IMR-90 (cell line): ENCODE results near the gene SOBP. TPM values are rescaled to one million over a fixed set of nuclear protein-coding genes. Genes with fewer than 3 reads are reported as not detected.

ENCODE experiments used
- ATAC-seq: fragments of 200-7000 bp; cut with Tn5 transposase; 2 replicates; pipeline ENCODE4 v1.9.1; 2020; ENCODE audit warnings: low read depth, mild to moderate bottlenecking, moderate library complexity
- BruUV-seq: library from RNA; stranded (reverse); fragments of 400-500 nt; replicated peaks from 2 replicates; lab custom pipeline; 2021; lab: Mats Ljungman, UMichigan
- CTCF ChIA-PET: fragments of 300-600 bp; formaldehyde crosslinking; extraction: SDS; loops from one replicate; lab custom pipeline; 2021; ENCODE audit warnings: antibody characterized with exemption; lab: Yijun Ruan, JAX
- POLR2A ChIA-PET: fragments of 300-600 bp; sonication (Branson Sonifier 250); formaldehyde crosslinking; loops from one replicate; lab custom pipeline; 2022; ENCODE audit warnings: antibody characterized with exemption; ENCODE audit not compliant: unreplicated experiment; lab: Charles Lee
- DNase-seq: peaks from one replicate; pipeline ENCODE4 v3.0.0; 2013
- H2AFZ ChIP-seq: replicated peaks from 2 replicates; pipeline ENCODE3; 2013; ENCODE audit warnings: low read length, mild to moderate bottlenecking; ENCODE audit not compliant: poor library complexity
- H2AK5ac ChIP-seq: 2 replicates; pipeline ENCODE4 v1.6.1; 2013; ENCODE audit warnings: low read depth, low read length, inconsistent platforms
- H2AK9ac ChIP-seq: replicated peaks from 2 replicates; pipeline ENCODE3; 2013; ENCODE audit warnings: mild to moderate bottlenecking, low read depth, low read length, moderate library complexity; ENCODE audit not compliant: poor library complexity
- H2BK120ac ChIP-seq: 2 replicates; pipeline ENCODE4 v1.6.1; 2013; ENCODE audit warnings: low read depth, low read length, inconsistent platforms
- H2BK15ac ChIP-seq: 3 replicates; pipeline ENCODE4 v1.6.1; 2013; ENCODE audit warnings: low read depth, low read length, inconsistent platforms
- H2BK20ac ChIP-seq: 2 replicates; pipeline ENCODE4 v1.6.1; 2013; ENCODE audit warnings: low read depth, mild to moderate bottlenecking, inconsistent platforms, low read length, moderate library complexity
- H2BK5ac ChIP-seq: 2 replicates; pipeline ENCODE4 v1.6.1; 2013; ENCODE audit warnings: mild to moderate bottlenecking, low read depth, low read length, inconsistent platforms; ENCODE audit not compliant: poor library complexity, severe bottlenecking
- H3K14ac ChIP-seq: replicated peaks from 2 replicates; pipeline ENCODE4 v1.6.1; 2013; ENCODE audit warnings: low read depth, low read length, inconsistent platforms
- H3K18ac ChIP-seq: 2 replicates; pipeline ENCODE4 v1.6.1; 2013; ENCODE audit warnings: low read depth, low read length, control low read depth
- H3K23ac ChIP-seq: 2 replicates; pipeline ENCODE4 v1.6.1; 2013; ENCODE audit warnings: low read depth, low read length, inconsistent platforms
- H3K27ac ChIP-seq: 2 replicates; pipeline ENCODE4 v1.5.1; 2013; ENCODE audit warnings: mild to moderate bottlenecking, control low read depth, low read length; ENCODE audit not compliant: insufficient read depth
- H3K27me3 ChIP-seq: 2 replicates; pipeline ENCODE4 v1.6.1; 2013; ENCODE audit warnings: low read length; ENCODE audit not compliant: control insufficient read depth, insufficient read depth
- H3K36me3 ChIP-seq: 2 replicates; pipeline ENCODE4 v1.6.1; 2013; ENCODE audit warnings: low read length, mixed read lengths; ENCODE audit not compliant: control insufficient read depth, insufficient read depth
- H3K4ac ChIP-seq: 2 replicates; pipeline ENCODE4 v1.6.1; 2013; ENCODE audit warnings: low read depth, low read length, inconsistent platforms
- H3K4me1 ChIP-seq: 2 replicates; pipeline ENCODE4 v1.6.1; 2013; ENCODE audit warnings: low read length, mixed read lengths; ENCODE audit not compliant: control insufficient read depth, insufficient read depth
- H3K4me2 ChIP-seq: 2 replicates; pipeline ENCODE4 v1.6.1; 2013; ENCODE audit warnings: low read depth, mild to moderate bottlenecking, control low read depth, low read length, moderate library complexity
- H3K4me3 ChIP-seq: 2 replicates; pipeline ENCODE4 v1.5.1; 2013; ENCODE audit warnings: low read depth, mild to moderate bottlenecking, control low read depth, low read length, moderate library complexity; ENCODE audit not compliant: insufficient read depth
- H3K56ac ChIP-seq: 2 replicates; pipeline ENCODE4 v1.6.1; 2013; ENCODE audit warnings: low read length, inconsistent platforms; ENCODE audit not compliant: insufficient read depth; ENCODE audit errors: extremely low read depth
- H3K79me1 ChIP-seq, 2 experiments: 2 replicates each; pipeline ENCODE4 v1.6.1; 2013; ENCODE audit warnings: low read length in 2 of 2, inconsistent platforms in 1 of 2, low read depth in 1 of 2
- H3K9ac ChIP-seq: 2 replicates; pipeline ENCODE4 v1.6.1; 2013; ENCODE audit warnings: low read depth, low read length, control low read depth
- H3K9me1 ChIP-seq: 2 replicates; pipeline ENCODE4 v1.6.1; 2013; ENCODE audit warnings: low read length, inconsistent platforms; ENCODE audit not compliant: insufficient read depth
- H3K9me3 ChIP-seq: 2 replicates; pipeline ENCODE4 v1.6.1; 2013; ENCODE audit warnings: low read length; ENCODE audit not compliant: control insufficient read depth, insufficient read depth
- H4K20me1 ChIP-seq: 2 replicates; pipeline ENCODE4 v1.6.1; 2013; ENCODE audit warnings: low read length, inconsistent platforms; ENCODE audit not compliant: insufficient read depth
- H4K5ac ChIP-seq: 2 replicates; pipeline ENCODE4 v1.6.1; 2013; ENCODE audit warnings: mild to moderate bottlenecking, low read depth, low read length, control low read depth
- H4K8ac ChIP-seq, 2 experiments: 2 replicates each; pipeline ENCODE4 v1.6.1; 2013; ENCODE audit warnings: low read depth in 2 of 2, low read length in 2 of 2, control low read depth in 1 of 2, inconsistent platforms in 1 of 2
- H4K91ac ChIP-seq: 2 replicates; pipeline ENCODE4 v1.6.1; 2013; ENCODE audit warnings: low read depth, low read length, inconsistent platforms; ENCODE audit not compliant: insufficient read depth
- BHLHE40 ChIP-seq: fragments of 150-350 bp; IDR thresholded peaks from 2 replicates; pipeline ENCODE4 v1.6.1; 2016; ENCODE audit warnings: mild to moderate bottlenecking, low read depth, low read length
- CEBPB ChIP-seq: IDR thresholded peaks from 2 replicates; pipeline ENCODE4 v1.6.1; 2012; ENCODE audit warnings: low read depth, low read length, improper control_type of control experiment
- CHD1 ChIP-seq: IDR thresholded peaks from 2 replicates; pipeline ENCODE4 v1.6.1; 2012; ENCODE audit warnings: low read depth, low read length, improper control_type of control experiment
- FOS ChIP-seq: fragments of 150-350 bp; IDR thresholded peaks from 2 replicates; pipeline ENCODE4 v1.6.1; 2016; ENCODE audit warnings: low read depth, low read length
- MAFK ChIP-seq: IDR thresholded peaks from 2 replicates; pipeline ENCODE4 v1.6.1; 2012; ENCODE audit warnings: low read depth, low read length, improper control_type of control experiment
- MAZ ChIP-seq: IDR thresholded peaks from 2 replicates; pipeline ENCODE4 v1.6.1; 2012; ENCODE audit warnings: low read depth, mild to moderate bottlenecking, low read length, improper control_type of control experiment, moderate library complexity, borderline replicate concordance
- MXI1 ChIP-seq: IDR thresholded peaks from 2 replicates; pipeline ENCODE4 v1.6.1; 2012; ENCODE audit warnings: low read depth, mild to moderate bottlenecking, low read length, moderate library complexity, borderline replicate concordance
- NFE2L2 ChIP-seq: fragments of 150-350 bp; IDR thresholded peaks from 2 replicates; pipeline ENCODE4 v1.6.1; 2016; ENCODE audit warnings: low read depth, mild to moderate bottlenecking, low read length
- POLR2A ChIP-seq: IDR thresholded peaks from 2 replicates; pipeline ENCODE4 v1.6.1; 2012; ENCODE audit warnings: mild to moderate bottlenecking, low read depth, low read length
- RAD21 ChIP-seq: IDR thresholded peaks from 2 replicates; pipeline ENCODE4 v1.6.1; 2012; ENCODE audit warnings: low read length, improper control_type of control experiment
- RCOR1 ChIP-seq: IDR thresholded peaks from 2 replicates; pipeline ENCODE4 v1.6.1; 2012; ENCODE audit warnings: mild to moderate bottlenecking, low read length, improper control_type of control experiment; ENCODE audit not compliant: insufficient replicate concordance
- RFX5 ChIP-seq: IDR thresholded peaks from 2 replicates; pipeline ENCODE4 v1.8.0; 2012; ENCODE audit warnings: low read depth, mild to moderate bottlenecking, low read length, moderate library complexity
- SMC3 ChIP-seq: fragments of 150-350 bp; IDR thresholded peaks from 2 replicates; pipeline ENCODE4 v1.6.1; 2016; ENCODE audit warnings: low read depth, mild to moderate bottlenecking, antibody characterized with exemption, low read length, moderate library complexity
- WGBS, 2 experiments: methylation state at CpG; one replicate each; pipeline versions ENCODE4 v1.1.5 to v1.1.7; 2013; ENCODE audit warnings: missing lambda C conversion rate in 2 of 2; ENCODE audit not compliant: insufficient read length in 1 of 2; ENCODE audit errors: extremely low coverage in 2 of 2; 5-methylcytosine and 5-hydroxymethylcytosine counted together
- dilution Hi-C: fragments of 300-500 bp; cut with HindIII; formaldehyde crosslinking; loops from one replicate; pipeline ENCODE4 v1.14.3; 2018; ENCODE audit warnings: low sequenced_read_pairs; ENCODE audit not compliant: unreplicated experiment
- in situ Hi-C: fragments of 300-500 bp; cut with MboI; formaldehyde crosslinking; loops from 3 replicates; pipeline ENCODE4 v1.14.3; 2019; ENCODE audit warnings: low sequenced_read_pairs, inconsistent platforms, mixed read lengths
- intact Hi-C: fragments of 100-400 bp; cut with micrococcal nuclease; formaldehyde crosslinking; loops from 2 replicates; pipeline ENCODE4 v1.10.0; 2022
- polyA plus RNA-seq, 3 experiments: library from polyadenylated mRNA; depleted of rRNA; stranded (reverse); fragments of >200 nt; gene quantifications; 2 replicates each; pipeline ENCODE4 v1.2.3, GENCODE V29; 2012; ENCODE audit warnings: low replicate concordance in 1 of 3
- total RNA-seq: library from RNA; depleted of rRNA; stranded (reverse); fragments of >200 nt; gene quantifications from 2 replicates; pipeline ENCODE4 v1.2.3, GENCODE V29; 2012
- TF ChIP-seq, protein P1 (sequence below): conservative IDR thresholded peaks from 2 replicates; pipeline ENCODE4 v1.5.1; 2012; ENCODE audit warnings: mild to moderate bottlenecking, low read depth, low read length, improper control_type of control experiment
- TF ChIP-seq, protein P2 (sequence below): fragments of 150-350 bp; IDR thresholded peaks from 2 replicates; pipeline ENCODE4 v1.6.1; 2016; ENCODE audit warnings: low read depth, mild to moderate bottlenecking, low read length, moderate library complexity, borderline replicate concordance
- TF ChIP-seq, protein P3 (sequence below): fragments of 150-350 bp; IDR thresholded peaks from 2 replicates; pipeline ENCODE4 v1.6.1; 2017; ENCODE audit warnings: mild to moderate bottlenecking, antibody characterized with exemption, low read length, low read depth

The SOBP gene
- total and polyA plus RNA-seq, 2 of the 4 experiments (the other 2 are of a cell fraction): 0.60 to 0.72 TPM

DNA sequence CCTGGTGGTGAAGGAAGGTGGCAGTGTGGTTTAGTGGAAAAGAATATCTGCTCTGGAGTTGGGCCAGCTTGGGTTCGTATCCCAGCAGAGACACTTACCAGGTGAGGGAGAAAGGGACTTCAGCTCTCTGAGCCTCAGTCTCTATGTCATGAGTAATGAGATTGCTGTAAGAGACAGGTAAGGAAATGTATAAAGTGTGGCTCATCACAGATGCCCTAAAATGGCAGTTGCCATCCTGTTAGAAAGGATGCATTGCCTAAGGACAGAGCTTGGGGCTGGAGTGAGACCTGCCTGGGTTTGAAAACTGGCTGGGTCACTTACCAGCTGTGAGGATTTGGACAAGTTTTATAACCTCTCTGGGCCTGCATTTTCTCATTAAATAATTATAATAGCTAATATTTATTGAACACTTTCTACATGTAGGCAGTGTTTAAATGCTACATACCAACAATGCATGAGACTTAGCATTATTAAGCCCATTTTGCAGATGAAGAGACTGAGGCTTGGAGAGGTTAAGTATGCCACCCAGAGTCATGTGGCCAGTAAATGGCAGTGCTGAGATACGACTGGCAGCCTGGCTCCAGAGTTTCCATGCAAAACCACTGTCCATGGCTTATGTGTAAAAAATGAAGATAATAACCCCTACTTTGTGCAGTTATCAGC, 157.0 kb downstream of the SOBP start:
- H3K9me3 ChIP-seq: peaks cover 2% of the 10 kb centered on the region
- no peak overlapping the region for H3K14ac ChIP-seq
- H3K36me3 ChIP-seq: no peaks in the 10 kb centered on the region
- ATAC-seq (no peak), DNase-seq (no peak)
- CTCF ChIA-PET: no interaction called here
- no peak overlapping the region for H3K23ac ChIP-seq
- no TSS peak for BruUV-seq
- TF ChIP-seq, protein P1, sequence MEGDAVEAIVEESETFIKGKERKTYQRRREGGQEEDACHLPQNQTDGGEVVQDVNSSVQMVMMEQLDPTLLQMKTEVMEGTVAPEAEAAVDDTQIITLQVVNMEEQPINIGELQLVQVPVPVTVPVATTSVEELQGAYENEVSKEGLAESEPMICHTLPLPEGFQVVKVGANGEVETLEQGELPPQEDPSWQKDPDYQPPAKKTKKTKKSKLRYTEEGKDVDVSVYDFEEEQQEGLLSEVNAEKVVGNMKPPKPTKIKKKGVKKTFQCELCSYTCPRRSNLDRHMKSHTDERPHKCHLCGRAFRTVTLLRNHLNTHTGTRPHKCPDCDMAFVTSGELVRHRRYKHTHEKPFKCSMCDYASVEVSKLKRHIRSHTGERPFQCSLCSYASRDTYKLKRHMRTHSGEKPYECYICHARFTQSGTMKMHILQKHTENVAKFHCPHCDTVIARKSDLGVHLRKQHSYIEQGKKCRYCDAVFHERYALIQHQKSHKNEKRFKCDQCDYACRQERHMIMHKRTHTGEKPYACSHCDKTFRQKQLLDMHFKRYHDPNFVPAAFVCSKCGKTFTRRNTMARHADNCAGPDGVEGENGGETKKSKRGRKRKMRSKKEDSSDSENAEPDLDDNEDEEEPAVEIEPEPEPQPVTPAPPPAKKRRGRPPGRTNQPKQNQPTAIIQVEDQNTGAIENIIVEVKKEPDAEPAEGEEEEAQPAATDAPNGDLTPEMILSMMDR: no peak
- TF ChIP-seq, protein P2, sequence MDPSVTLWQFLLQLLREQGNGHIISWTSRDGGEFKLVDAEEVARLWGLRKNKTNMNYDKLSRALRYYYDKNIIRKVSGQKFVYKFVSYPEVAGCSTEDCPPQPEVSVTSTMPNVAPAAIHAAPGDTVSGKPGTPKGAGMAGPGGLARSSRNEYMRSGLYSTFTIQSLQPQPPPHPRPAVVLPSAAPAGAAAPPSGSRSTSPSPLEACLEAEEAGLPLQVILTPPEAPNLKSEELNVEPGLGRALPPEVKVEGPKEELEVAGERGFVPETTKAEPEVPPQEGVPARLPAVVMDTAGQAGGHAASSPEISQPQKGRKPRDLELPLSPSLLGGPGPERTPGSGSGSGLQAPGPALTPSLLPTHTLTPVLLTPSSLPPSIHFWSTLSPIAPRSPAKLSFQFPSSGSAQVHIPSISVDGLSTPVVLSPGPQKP: no peak
- TF ChIP-seq SMC3: no peak
- no peak for TF ChIP-seq NFE2L2
- TF ChIP-seq MAFK: no peak
- no peak for TF ChIP-seq MAZ
- TF ChIP-seq CEBPB: no peak
- no peak for TF ChIP-seq FOS
- no peak for TF ChIP-seq RFX5
- no peak for TF ChIP-seq BHLHE40
- TF ChIP-seq RCOR1: no peak
- no peak for TF ChIP-seq MXI1
- no peak for TF ChIP-seq RAD21
- TF ChIP-seq, protein P3, sequence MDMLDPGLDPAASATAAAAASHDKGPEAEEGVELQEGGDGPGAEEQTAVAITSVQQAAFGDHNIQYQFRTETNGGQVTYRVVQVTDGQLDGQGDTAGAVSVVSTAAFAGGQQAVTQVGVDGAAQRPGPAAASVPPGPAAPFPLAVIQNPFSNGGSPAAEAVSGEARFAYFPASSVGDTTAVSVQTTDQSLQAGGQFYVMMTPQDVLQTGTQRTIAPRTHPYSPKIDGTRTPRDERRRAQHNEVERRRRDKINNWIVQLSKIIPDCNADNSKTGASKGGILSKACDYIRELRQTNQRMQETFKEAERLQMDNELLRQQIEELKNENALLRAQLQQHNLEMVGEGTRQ: no peak
- no peak for TF ChIP-seq CHD1
- TF ChIP-seq POLR2A: no peak
- H3K4ac ChIP-seq: no peak overlapping the region
- H2AK9ac ChIP-seq: no peak overlapping the region
- no peak overlapping the region for H2BK120ac ChIP-seq
- no peak overlapping the region for H3K4me2 ChIP-seq
- in situ Hi-C loops (no loop called here), intact Hi-C loops (loop anchor here (1.0 kb wide), 1 partner anchor 8 kb away; no protein-coding TSS in a partner anchor), dilution Hi-C loops (no loop called here)
- POLR2A ChIA-PET: no interaction called here
- H2BK20ac ChIP-seq: no peak overlapping the region
- H2BK15ac ChIP-seq: no peak overlapping the region
- no peaks in the 10 kb centered on the region; the same call in 1 of the 2 replicates for H3K9me1 ChIP-seq
- no peak overlapping the region for H3K27ac ChIP-seq
- no peak overlapping the region for H3K9ac ChIP-seq
- H2AFZ ChIP-seq: no peak overlapping the region
- 100% methylated on average over 1 of the region's 2 CpGs; no CpG with 5 or more reads in 1 of the 2 experiments for WGBS, 2 experiments
- no peaks in the 10 kb centered on the region; the same call in 1 of the 2 replicates for H3K4me1 ChIP-seq
- H4K91ac ChIP-seq: no peak overlapping the region
- no peak overlapping the region for H3K4me3 ChIP-seq
- H3K18ac ChIP-seq: no peak overlapping the region
- no peaks in the 10 kb centered on the region for H3K79me1 ChIP-seq
- no peak overlapping the region for H4K8ac ChIP-seq
- H4K5ac ChIP-seq: no peak overlapping the region
- H2AK5ac ChIP-seq: no peak overlapping the region
- H3K56ac ChIP-seq: no peak overlapping the region
- no peaks in the 10 kb centered on the region for H3K27me3 ChIP-seq
- no peaks in the 10 kb centered on the region for H4K20me1 ChIP-seq
- no peak overlapping the region for H2BK5ac ChIP-seq
